ENCODE results near the gene IL1RN. TPM values are rescaled to one million over a fixed set of nuclear protein-coding genes. Genes with fewer than 3 reads are reported as not detected.

Gene IL1RN
- under 1 TPM in 2 of 4 donors, not detected in 2; 0.51 to 0.91 TPM for total RNA-seq

GRCh38 chr2:113126845-113127645 is at the start of gene IL1RN:
IL1RN (plus strand) TSS chr2:113127598; CDS start chr2:113127625, 27 bp downstream.
- Histone ChIP-seq H3K4me3 (no peak within 1 kb of the TSS), H3K27me3 (no peaks in the 10 kb centered on the region), H3K4me1 (no peaks in the 10 kb centered on the region), H3K36me3 (no peaks in the 10 kb centered on the region), H3K27ac (no peak within 1 kb of the TSS), H3K9me3 (no peaks in the 10 kb centered on the region)
- intact Hi-C loops (cut with DNase I; ENCODE audit: low total_unique reads), result no loop called here
- no peak for ATAC-seq
- in situ Hi-C loops (cut with MboI; ENCODE audit: low sequenced_read_pairs in 4 of 4), result no loop called here
- DNase-seq, result peak; percentile 8 to 25
- no peak for TF ChIP-seq CTCF (IDR thresholded peaks at IDR 0.05 in 4 of 5, conservative IDR thresholded peaks at IDR 0.05 in 1 of 5)
- TF ChIP-seq POLR2A (IDR thresholded peaks at IDR 0.05), result no peak

- ATAC-seq (no peak), DNase-seq (no peak)
- no peaks in the 10 kb centered on the region for H3K9me3 ChIP-seq
- no peaks in the 10 kb centered on the region for H3K4me1 ChIP-seq
- H3K4me3 ChIP-seq, result no peak overlapping the region
- intact Hi-C loops (cut with DNase I; ENCODE audit: low total_unique reads) (no loop called here), in situ Hi-C loops (cut with MboI; ENCODE audit: low sequenced_read_pairs in 4 of 4) (no loop called here)
- TF ChIP-seq POLR2A (IDR thresholded peaks at IDR 0.05), result no peak
- TF ChIP-seq CTCF (IDR thresholded peaks at IDR 0.05 in 4 of 5, conservative IDR thresholded peaks at IDR 0.05 in 1 of 5), result no peak
- H3K27me3 ChIP-seq, result no peaks in the 10 kb centered on the region
- no peaks in the 10 kb centered on the region for H3K36me3 ChIP-seq
- H3K27ac ChIP-seq, result no peak overlapping the region
Measured at GRCh38 chr2:113077921-113078320, 49.5 kb upstream of the IL1RN start.

GRCh38 chr2:113078350-113078839 is 49.0 kb upstream of the IL1RN start:
- DNase-seq, result no peak
- no peaks in the 10 kb centered on the region for H3K36me3 ChIP-seq
- in situ Hi-C loops (cut with MboI; ENCODE audit: low sequenced_read_pairs in 4 of 4) (no loop called here), intact Hi-C loops (cut with DNase I; ENCODE audit: low total_unique reads) (no loop called here)
- H3K9me3 ChIP-seq, result no peaks in the 10 kb centered on the region
- no peak overlapping the region for H3K4me3 ChIP-seq
- ATAC-seq, result no peak
- H3K27ac ChIP-seq, result no peak overlapping the region
- H3K4me1 ChIP-seq, result no peaks in the 10 kb centered on the region
- TF ChIP-seq CTCF (IDR thresholded peaks at IDR 0.05 in 4 of 5, conservative IDR thresholded peaks at IDR 0.05 in 1 of 5) (no peak), POLR2A (IDR thresholded peaks at IDR 0.05) (no peak)
- no peaks in the 10 kb centered on the region for H3K27me3 ChIP-seq

GRCh38 chr2:113079131-113079530 is 48.3 kb upstream of the IL1RN start:
- ATAC-seq, result no peak
- Histone ChIP-seq H3K4me3 (no peak overlapping the region), H3K27ac (no peak overlapping the region), H3K36me3 (no peaks in the 10 kb centered on the region), H3K4me1 (no peaks in the 10 kb centered on the region), H3K9me3 (no peaks in the 10 kb centered on the region), H3K27me3 (no peaks in the 10 kb centered on the region)
- TF ChIP-seq POLR2A (IDR thresholded peaks at IDR 0.05), result no peak
- no peak for TF ChIP-seq CTCF (IDR thresholded peaks at IDR 0.05 in 4 of 5, conservative IDR thresholded peaks at IDR 0.05 in 1 of 5)
- in situ Hi-C loops (cut with MboI; ENCODE audit: low sequenced_read_pairs in 4 of 4) (no loop called here), intact Hi-C loops (cut with DNase I; ENCODE audit: low total_unique reads) (no loop called here)
- no peak for DNase-seq
